ENCODE results near the gene WDR20.

Gene WDR20

GRCh38 chr14:102154121-102154520, 14.4 kb downstream of the WDR20 start:
- H3K4me3 ChIP-seq (replicated peaks; ENCODE audit: low read depth, low read length), result no peak overlapping the region
- DNase-seq (ENCODE audit: extremely low read depth, low read depth), result no peak
- TF ChIP-seq CTCF (IDR thresholded peaks at IDR 0.05; ENCODE audit: low read depth, low read length, missing control alignments), result no peak

GRCh38 chr14:102154821-102155549, 15.3 kb downstream of the WDR20 start:
- DNase-seq (ENCODE audit: extremely low read depth, low read depth), result no peak
- H3K4me3 ChIP-seq (replicated peaks; ENCODE audit: low read depth, low read length), result no peak overlapping the region
- no peak for TF ChIP-seq CTCF (IDR thresholded peaks at IDR 0.05; ENCODE audit: low read depth, low read length, missing control alignments)

GRCh38 chr14:102157346-102157745, 17.6 kb downstream of the WDR20 start:
- no peak for DNase-seq (ENCODE audit: extremely low read depth, low read depth)
- H3K4me3 ChIP-seq (replicated peaks; ENCODE audit: low read depth, low read length), result no peak overlapping the region

GRCh38 chr14:102158797-102159196, 19.1 kb downstream of the WDR20 start:
- no peak overlapping the region for H3K4me3 ChIP-seq (replicated peaks; ENCODE audit: low read depth, low read length)
- no peak for DNase-seq (ENCODE audit: extremely low read depth, low read depth)
- TF ChIP-seq CTCF (IDR thresholded peaks at IDR 0.05; ENCODE audit: low read depth, low read length, missing control alignments), result no peak

More at GRCh38 chr14:102157346-102157745, 17.6 kb downstream of the WDR20 start:
- TF ChIP-seq CTCF (IDR thresholded peaks at IDR 0.05; ENCODE audit: low read depth, low read length, missing control alignments), result no peak

- no peak for DNase-seq (ENCODE audit: extremely low read depth, low read depth)
- no peak overlapping the region for H3K4me3 ChIP-seq (replicated peaks; ENCODE audit: low read depth, low read length)
- no peak for TF ChIP-seq CTCF (IDR thresholded peaks at IDR 0.05; ENCODE audit: low read depth, low read length, missing control alignments)
Observed at GRCh38 chr14:102159841-102160240, 20.1 kb downstream of the WDR20 start.

GRCh38 chr14:102162487-102162886, 22.8 kb downstream of the WDR20 start:
- no peak for DNase-seq (ENCODE audit: extremely low read depth, low read depth)
- H3K4me3 ChIP-seq (replicated peaks; ENCODE audit: low read depth, low read length), result no peak overlapping the region
- no peak for TF ChIP-seq CTCF (IDR thresholded peaks at IDR 0.05; ENCODE audit: low read depth, low read length, missing control alignments)

- no peak for TF ChIP-seq CTCF (IDR thresholded peaks at IDR 0.05; ENCODE audit: low read depth, low read length, missing control alignments)
- H3K4me3 ChIP-seq (replicated peaks; ENCODE audit: low read depth, low read length), result no peak overlapping the region
- DNase-seq (ENCODE audit: extremely low read depth, low read depth), result peak; percentile 21
Observed at GRCh38 chr14:102164241-102164641, 24.5 kb downstream of the WDR20 start.
